Femur (tissue), 1 donor: ENCODE results near the gene CKM.

Experiments
- DNase-seq: peaks from one replicate; pipeline ENCODE4 v3.0.0-alpha.2; 2017

CKM gene

DNA sequence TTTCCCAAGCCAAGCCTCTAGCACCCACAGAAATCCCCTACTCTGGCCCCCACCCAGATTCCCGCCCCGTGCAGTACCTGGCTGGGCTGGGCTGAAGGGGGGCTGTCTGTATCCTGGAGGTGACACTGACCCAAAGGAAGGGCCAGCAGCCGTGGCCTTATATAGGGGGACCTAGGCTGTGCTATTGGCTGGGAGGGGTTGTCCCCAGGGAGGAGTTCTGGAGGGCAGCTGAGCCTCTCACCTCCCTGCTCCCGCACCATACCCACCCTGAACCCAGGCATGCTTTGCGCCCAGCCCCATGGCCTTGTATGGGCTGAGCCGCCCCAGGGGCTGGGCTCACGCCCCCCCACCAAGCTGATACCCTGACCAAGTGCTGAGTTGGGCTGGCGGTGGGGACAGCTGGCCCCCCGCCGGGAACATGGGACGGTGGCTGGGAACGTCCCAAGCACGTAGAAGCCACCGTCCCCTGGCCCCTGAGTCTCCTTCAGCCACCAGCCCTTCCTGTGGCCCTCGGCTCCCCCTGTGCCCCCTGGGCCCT, at the start of gene CKM:
Gene CKM (minus strand): TSS at position 132 of the 538 bp plus-strand sequence. CDS start 3,162 bp downstream, outside the sequence.
- peak; percentile 74 for DNase-seq

DNA sequence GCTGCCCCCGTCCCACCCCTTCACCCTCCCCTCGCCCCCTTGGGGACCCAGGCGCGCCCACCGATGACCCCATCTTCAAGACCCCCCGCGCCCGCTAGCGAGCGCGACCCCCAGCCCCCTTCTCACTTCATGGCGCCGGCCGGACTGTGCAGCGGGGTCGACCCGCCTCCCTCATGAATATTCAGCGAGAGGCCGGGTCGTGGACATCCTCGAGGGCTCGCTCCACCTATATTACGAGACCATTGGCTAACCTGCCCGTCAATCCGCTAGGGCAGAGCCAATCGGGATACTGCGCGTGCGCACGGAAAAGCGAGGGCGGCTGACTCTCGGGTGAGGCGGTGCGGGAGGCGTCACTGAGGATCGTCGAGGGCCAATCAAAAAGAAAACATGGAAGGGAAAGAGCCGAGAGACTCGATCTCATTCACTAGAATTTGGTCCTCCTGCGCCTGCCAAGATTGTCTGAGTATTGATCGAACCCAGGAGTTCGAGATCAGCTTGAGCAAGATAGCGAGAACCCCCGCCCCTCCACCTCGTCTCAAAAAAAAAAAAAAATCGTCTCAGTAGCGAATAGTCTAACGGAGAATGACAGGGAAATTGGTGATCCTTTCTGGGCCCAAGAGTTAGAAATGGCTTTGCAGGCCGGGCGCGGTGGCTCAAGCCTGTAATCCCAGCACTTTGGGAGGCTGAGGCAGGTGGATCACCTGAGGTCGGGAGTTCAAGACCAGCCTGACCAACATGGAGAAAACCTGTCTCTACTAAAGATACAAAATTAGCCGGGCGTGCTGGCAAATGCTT, 47.9 kb upstream of the CKM start, which contains the start of gene ERCC2:
Gene ERCC2 (minus strand): TSS at position 164 of the 795 bp plus-strand sequence. CDS start 33 bp downstream, at position 131.
- peak; percentile 100 for DNase-seq

DNA sequence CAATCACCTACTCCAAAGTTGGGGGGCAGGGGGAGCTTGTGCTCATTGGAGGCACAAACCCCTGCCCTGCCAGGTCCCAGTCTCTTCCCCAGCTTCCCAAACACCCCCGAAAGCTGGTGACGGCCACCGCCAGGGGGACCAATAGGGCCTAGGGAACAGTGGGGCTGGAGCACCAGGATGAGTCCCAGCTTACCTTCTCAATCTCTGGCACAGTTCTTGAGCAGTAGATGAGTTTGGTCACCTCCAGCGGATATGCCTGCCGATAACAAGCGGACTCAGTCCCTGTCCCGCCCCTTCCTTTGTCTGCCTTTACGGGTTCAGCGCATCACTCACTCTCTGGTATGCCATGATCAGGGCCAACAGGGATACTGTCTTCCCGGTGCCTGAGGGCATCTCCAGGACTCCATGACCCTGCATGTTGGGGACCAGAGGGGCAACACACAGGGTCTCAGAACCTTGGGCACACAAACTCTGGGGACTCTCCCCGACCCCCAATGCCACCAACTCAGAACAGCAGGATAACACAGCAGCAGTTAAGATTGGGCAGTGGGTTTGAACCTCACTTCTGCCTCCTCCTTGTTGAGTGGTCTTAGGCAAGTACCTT, 46.2 kb upstream of the CKM start:
- DNase-seq: no peak

GRCh38 chr19:45368127-45368526, 45.5 kb upstream of the CKM start:
- DNase-seq: no peak

DNA sequence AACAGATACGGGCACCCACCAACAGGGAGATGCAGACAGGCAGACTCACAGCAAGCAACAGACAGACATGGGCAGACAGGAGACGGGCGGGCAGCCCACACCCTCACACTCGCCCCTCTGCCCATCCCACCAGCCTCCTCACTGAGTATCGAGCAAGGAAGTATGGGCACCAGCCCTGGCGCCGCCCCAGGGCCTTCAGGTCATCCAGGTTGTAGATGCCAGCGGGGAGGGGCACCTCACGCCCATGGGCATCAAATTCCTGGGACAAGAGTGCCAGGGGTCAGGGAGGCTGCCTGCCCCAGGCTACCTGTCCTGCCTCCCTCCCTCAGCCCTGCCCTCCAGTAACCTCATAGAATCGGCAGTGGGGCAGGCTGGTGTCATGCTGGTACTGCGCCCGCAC, 42.0 kb upstream of the CKM start:
- no peak for DNase-seq

GRCh38 chr19:45363861-45364459, 41.3 kb upstream of the CKM start:
- DNase-seq: no peak

GRCh38 chr19:45362291-45362690, 39.6 kb upstream of the CKM start:
- DNase-seq: no peak

- DNase-seq: no peak
Observed at GRCh38 chr19:45361608-45362007, 38.9 kb upstream of the CKM start.

- no peak for DNase-seq
Observed at GRCh38 chr19:45358213-45358792, 35.6 kb upstream of the CKM start.

DNA sequence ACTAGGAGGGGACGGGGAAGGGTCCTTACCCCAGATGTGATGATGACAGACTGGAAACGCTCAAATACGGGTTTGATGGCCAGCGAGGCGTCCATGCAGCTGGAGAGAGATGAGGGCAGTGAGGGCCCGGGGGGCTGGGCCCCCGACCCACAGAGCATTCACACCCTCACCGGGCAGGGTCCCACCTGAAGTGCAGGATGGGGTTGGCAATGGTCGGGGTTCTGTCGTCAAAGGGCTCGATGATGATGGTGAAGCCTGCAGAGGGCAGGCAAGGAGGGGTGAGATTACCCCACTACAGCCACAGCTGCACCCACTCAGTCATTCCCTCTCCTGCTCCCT, 34.7 kb upstream of the CKM start:
- no peak for DNase-seq

GRCh38 chr19:45356760-45357444, 34.2 kb upstream of the CKM start:
- DNase-seq: no peak

DNA sequence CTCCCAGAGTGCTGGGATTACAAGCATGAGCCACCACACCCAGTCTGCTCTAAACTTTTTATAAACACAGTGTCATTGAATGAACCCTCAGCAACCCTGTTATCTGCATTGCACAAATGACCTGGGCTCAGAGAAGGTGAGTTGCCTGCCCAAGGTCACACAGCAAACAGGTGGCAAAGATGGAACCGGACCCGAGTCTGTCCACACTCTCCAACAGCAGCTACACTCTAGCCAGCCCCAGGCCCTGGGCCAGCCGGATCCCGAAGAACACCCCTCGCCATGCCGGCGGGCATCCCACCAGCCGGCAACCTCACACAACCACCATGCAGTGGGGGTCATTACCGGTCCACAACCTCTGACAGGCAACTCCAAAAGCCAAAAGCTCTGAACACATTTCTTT, 33.2 kb upstream of the CKM start:
- no peak for DNase-seq

DNA sequence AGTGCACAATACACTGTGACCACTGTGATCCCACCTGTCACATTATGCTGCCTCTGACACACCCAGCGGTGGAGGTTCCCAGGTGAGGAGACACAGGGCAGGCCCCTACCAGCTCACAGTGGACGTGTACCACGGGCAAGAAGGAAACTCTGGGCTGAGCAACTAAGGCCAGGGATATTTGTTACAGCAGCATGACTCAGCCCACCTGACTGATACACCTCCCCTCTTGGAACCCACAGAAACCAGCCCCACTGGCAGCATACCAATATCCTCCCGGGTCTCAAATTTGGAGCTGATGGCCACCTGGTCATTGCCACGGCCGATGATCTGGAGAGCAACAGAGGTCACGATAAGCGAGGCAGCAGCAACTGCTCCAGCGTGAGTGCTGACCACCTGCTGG, 32.7 kb upstream of the CKM start:
- no peak for DNase-seq

DNA sequence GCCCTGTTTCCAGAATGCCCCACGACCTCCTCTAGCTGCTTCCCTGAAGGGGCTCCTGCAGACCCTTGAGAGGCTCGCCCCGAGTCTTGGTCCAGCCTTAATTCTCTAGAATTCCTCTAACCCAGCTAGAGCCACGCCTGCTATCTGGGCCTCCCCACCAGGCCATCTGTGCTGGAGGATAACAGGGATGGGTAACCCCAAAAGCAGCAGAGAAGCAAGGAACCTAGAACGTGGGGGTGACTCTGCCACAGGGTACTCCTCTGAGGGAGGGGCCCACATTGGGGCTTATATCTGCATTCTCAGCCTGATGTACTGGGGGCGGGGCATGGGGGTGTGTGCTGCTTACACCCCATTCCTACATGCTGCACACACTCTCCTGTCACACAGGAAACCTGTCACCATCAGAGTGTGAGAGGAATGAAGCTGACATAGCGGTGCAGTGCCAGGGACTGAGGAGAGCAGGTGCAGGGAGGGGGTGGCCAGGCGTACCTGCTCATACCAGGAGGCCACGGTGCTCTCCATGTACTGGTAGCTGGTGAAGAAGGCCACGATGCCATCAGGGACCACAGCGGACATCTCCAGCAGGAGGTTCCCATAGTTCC, 31.7 kb upstream of the CKM start:
- DNase-seq: no peak

DNA sequence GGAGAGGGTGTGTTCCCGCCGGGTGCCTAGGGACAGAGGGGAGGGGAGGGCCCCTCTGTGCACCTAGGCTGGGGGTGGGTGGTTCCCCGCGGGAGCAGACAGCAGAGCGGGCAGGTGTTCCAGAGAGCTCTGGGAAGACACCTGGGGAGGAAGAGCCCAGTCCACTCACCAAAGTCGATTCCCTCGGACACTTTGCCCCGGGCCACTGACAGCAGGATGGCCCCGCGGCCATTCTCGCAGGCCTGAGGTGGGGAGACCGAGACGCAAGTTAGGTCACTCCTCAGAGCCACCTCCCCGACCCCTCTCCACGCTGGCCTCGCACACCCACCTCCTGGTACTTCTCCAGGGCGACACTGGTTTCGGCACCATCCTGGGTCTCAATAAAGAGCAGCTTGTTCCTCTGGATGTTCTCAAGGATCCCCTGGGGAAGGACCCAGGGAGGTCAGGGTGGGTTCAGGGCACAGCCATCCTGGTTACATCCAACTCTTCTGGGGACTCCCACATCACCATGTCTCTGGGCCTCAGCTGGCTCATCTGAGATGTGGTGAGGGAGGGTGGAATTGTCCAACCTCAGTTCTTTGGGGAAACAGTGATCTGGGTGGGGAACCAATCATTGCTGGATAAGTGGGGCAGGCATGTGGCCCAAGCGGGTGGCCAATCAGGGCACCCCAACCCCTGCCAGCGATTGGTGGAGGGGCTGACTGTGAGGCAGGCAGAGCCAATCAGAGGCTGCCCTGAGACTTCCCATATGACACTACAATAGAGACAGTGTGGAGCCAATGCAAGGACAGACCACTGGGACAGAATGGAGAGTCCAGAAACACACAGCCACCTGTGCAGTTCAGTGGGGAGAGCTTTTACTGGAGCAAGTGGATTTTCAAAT, 30.5 kb upstream of the CKM start:
- DNase-seq: no peak

DNA sequence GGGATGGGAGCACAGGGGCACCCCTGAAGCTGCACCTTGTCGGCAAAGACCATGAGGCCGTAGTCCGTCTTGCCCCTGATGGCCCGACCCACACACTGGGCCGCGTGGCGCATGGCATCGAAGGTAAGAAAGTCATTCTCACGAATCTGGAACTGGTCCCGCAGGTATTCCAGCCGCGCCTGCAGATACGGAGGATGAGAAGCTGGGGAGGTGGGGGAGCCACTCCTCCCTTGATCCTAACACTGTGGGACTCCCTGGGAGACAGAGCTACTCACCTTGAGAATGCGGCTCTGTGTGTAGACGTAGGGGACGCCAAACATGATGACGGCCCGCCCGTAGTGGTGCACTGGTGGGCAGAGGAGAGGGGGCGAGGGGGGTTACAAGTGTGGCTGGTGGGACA, 29.8 kb upstream of the CKM start:
- DNase-seq: no peak

DNA sequence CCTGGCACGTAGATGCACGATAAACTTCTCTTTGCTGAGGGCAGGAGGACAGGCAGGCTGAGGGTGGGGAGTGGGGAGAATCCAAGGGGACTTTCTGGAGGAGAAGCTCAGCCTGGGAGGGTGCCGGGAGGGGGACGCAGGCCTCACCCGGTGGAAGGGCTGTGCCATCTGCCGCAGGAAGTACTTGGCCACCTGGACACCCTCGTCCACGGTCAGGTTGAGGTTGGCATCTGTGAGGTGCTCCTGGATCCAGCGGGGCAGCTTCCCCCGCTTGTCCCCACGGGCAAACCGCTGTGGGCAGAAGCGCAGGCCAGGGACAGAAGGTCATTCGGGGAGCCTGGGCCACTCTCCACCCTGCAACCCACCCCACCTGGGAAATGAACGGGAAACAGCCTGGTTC, 29.4 kb upstream of the CKM start:
- no peak for DNase-seq

DNA sequence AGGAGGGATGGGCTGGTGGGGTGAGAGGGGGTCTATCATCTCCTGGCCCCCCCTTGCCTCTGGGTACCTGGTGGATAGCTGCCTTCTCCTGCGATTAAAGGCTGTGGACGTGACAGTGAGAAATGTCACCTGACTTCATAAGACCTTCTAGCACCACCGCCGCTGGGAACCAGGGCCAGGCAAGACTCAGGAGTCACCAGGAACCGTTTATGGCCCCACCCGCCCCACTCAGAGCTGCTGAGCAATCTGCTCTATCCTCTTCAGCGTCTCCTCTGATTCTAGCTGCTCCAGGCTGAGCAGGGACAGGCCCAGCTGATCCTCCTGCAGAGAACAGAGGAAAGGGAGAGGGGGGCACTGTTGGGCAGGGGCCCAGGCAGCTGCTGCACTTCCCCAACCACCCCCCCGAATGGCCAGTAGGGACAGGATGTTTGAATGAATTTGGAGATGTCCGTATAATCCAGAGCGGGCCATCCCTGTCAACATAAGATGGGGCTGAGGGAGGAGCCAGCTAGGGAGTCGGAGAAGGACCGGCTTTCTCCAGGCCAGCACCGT, 28.8 kb upstream of the CKM start:
- no peak for DNase-seq

DNA sequence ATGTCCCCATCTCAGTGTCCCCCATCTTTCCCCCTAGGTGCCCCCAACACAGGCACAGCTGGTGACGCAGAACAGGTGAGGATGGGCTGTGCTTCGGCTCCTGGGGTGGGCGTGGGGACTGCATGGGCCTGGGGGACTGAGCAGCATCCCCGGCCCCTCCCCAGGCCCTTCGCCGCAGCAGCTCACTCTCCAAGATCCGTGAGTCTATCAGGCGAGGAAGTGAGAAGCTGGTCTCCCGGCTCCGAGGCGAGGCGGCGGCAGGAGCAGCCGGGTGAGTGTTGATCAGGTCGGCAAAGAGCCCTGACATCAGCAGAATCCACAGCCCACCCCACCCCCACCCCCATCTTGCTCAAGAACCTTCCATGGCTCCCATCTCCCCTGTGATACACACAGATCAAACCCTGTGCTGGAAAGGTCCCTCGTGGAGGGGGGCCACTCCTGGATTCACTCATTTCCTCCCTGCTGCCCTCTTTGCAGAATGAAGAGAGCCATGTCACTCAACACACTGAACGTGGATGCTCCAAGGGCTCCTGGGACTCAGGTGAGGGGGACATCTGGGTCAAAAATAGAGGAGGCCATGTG, 27.9 kb upstream of the CKM start:
- DNase-seq: no peak

GRCh38 chr19:45349430-45349941, 26.8 kb upstream of the CKM start:
- DNase-seq: no peak

GRCh38 chr19:45349126-45349415, 26.4 kb upstream of the CKM start:
- DNase-seq: no peak
